Hepatocyte (in vitro differentiated cells): ENCODE data around the gene POLR3B.

Source experiments
- EZH2 ChIP-seq: fragments of 200-600 bp; sonication (generic); IDR thresholded peaks from 2 replicates; pipeline ENCODE4 v1.6.1; 2016; ENCODE audit warnings: antibody characterized with exemption, mild to moderate bottlenecking, borderline replicate concordance
- EZH2phosphoT487 ChIP-seq: fragments of 200-600 bp; sonication (generic); IDR thresholded peaks from one replicate; pipeline ENCODE4 v1.6.1; 2018; ENCODE audit warnings: antibody characterized with exemption, mild to moderate bottlenecking, low read depth, moderate library complexity; ENCODE audit not compliant: unreplicated experiment, severe bottlenecking
- TF ChIP-seq, protein P1 (sequence below): fragments of 200-600 bp; sonication (generic); IDR thresholded peaks from 2 replicates; pipeline ENCODE4 v1.5.1; 2016; ENCODE audit warnings: antibody characterized with exemption, mild to moderate bottlenecking; ENCODE audit not compliant: poor library complexity

DNA sequence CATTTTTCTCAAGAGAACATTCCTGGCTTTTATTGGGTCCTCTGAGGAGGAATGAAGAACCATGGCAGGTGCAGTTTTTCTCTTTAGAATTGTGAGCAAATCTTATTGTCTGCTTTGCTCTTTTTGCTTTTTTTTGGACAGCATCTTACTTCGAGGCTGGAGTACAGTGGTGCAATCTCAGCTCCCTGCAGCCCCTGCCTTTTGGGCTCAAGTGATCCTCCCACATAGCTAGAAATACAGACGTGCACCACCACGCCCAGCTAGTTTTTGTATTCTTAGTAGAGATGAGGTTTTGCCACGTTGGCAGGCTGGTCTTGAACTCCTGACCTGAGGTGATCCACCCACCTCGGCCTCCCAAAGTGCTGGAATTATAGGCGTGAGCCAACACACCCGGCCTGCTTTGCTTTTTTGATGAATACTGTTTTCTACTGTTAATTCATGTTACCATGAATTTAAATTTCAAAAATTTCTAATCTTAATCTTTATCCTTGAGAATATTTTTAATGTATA lies 71.5 kb downstream of the POLR3B start:
- TF ChIP-seq, protein P1, sequence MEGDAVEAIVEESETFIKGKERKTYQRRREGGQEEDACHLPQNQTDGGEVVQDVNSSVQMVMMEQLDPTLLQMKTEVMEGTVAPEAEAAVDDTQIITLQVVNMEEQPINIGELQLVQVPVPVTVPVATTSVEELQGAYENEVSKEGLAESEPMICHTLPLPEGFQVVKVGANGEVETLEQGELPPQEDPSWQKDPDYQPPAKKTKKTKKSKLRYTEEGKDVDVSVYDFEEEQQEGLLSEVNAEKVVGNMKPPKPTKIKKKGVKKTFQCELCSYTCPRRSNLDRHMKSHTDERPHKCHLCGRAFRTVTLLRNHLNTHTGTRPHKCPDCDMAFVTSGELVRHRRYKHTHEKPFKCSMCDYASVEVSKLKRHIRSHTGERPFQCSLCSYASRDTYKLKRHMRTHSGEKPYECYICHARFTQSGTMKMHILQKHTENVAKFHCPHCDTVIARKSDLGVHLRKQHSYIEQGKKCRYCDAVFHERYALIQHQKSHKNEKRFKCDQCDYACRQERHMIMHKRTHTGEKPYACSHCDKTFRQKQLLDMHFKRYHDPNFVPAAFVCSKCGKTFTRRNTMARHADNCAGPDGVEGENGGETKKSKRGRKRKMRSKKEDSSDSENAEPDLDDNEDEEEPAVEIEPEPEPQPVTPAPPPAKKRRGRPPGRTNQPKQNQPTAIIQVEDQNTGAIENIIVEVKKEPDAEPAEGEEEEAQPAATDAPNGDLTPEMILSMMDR = no peak
- TF ChIP-seq EZH2 (no peak), EZH2phosphoT487 (no peak)
